PC-3 (cell line): ENCODE data around the gene SMYD3. TPM values are rescaled to one million over a fixed set of nuclear protein-coding genes. Genes with fewer than 3 reads are reported as not detected.

Experiments
- ATAC-seq: fragments of 200-7000 bp; cut with Tn5 transposase; 2 replicates; pipeline ENCODE4 v1.9.1; 2020; ENCODE audit warnings: mild to moderate bottlenecking, moderate library complexity
- BruUV-seq: library from RNA; stranded (reverse); fragments of 400-500 nt; replicated peaks from 2 replicates; lab custom pipeline; 2021; lab: Mats Ljungman, UMichigan
- CTCF ChIA-PET: fragments of 300-600 bp; sonication (Branson Sonifier 250); formaldehyde crosslinking; loops from one replicate; lab custom pipeline; 2022; ENCODE audit warnings: antibody characterized with exemption; lab: Charles Lee
- POLR2A ChIA-PET: fragments of 300-600 bp; sonication (Branson Sonifier 250); formaldehyde crosslinking; loops from one replicate; lab custom pipeline; 2022; ENCODE audit warnings: antibody characterized with exemption; ENCODE audit not compliant: unreplicated experiment; lab: Charles Lee
- DNase-seq: peaks from one replicate; pipeline ENCODE4 v3.0.0-alpha.2; 2015
- H2AFZ ChIP-seq: fragments of 300-600 bp; sonication (generic); 2 replicates; pipeline ENCODE4 v1.6.0; 2016; ENCODE audit warnings: antibody characterized with exemption, low read length
- H3F3A ChIP-seq: fragments of 300-600 bp; sonication (generic); one replicate; pipeline ENCODE4 v1.6.0; 2017; ENCODE audit warnings: antibody characterized with exemption, low read length, control low read depth, mild to moderate bottlenecking; ENCODE audit not compliant: unreplicated experiment
- H3K27ac ChIP-seq: fragments of 300-600 bp; sonication (generic); 2 replicates; pipeline ENCODE4 v1.5.1; 2016; ENCODE audit warnings: mild to moderate bottlenecking, low read length
- H3K27me3 ChIP-seq: fragments of 300-600 bp; sonication (generic); 2 replicates; pipeline ENCODE4 v1.6.1; 2016; ENCODE audit warnings: low read length, mixed read lengths
- H3K36me3 ChIP-seq: fragments of 300-600 bp; sonication (generic); 2 replicates; pipeline ENCODE4 v1.6.1; 2016; ENCODE audit warnings: low read depth, mixed run types, low read length, mixed read lengths
- H3K4me1 ChIP-seq: fragments of 300-600 bp; sonication (generic); 2 replicates; pipeline ENCODE4 v1.5.1; 2016; ENCODE audit warnings: low read length; ENCODE audit not compliant: insufficient read depth
- H3K4me2 ChIP-seq: fragments of 300-600 bp; sonication (generic); 2 replicates; pipeline ENCODE4 v1.6.0; 2016; ENCODE audit warnings: low read length
- H3K4me3 ChIP-seq: fragments of 300-600 bp; sonication (generic); 2 replicates; pipeline ENCODE4 v1.5.1; 2016; ENCODE audit warnings: mild to moderate bottlenecking, low read length, mixed read lengths
- H3K79me2 ChIP-seq: fragments of 300-600 bp; sonication (generic); 2 replicates; pipeline ENCODE4 v1.6.1; 2017; ENCODE audit warnings: low read length, mixed read lengths
- H3K9ac ChIP-seq: fragments of 300-600 bp; sonication (generic); 2 replicates; pipeline ENCODE4 v1.6.0; 2016; ENCODE audit warnings: mild to moderate bottlenecking, low read length
- H3K9me2 ChIP-seq: fragments of 300-600 bp; sonication (generic); replicated peaks from 2 replicates; pipeline ENCODE4 v1.6.1; 2016; ENCODE audit warnings: mixed run types, low read length, mixed read lengths
- H3K9me3 ChIP-seq: fragments of 300-600 bp; sonication (generic); 2 replicates; pipeline ENCODE4 v1.6.1; 2016; ENCODE audit warnings: low read length, mixed read lengths
- H4K20me1 ChIP-seq: fragments of 300-600 bp; sonication (generic); 2 replicates; pipeline ENCODE4 v1.6.1; 2016; ENCODE audit warnings: low read length, mixed read lengths
- EZH2 ChIP-seq: fragments of 300-600 bp; sonication (generic); IDR thresholded peaks from one replicate; pipeline ENCODE4 v1.6.1; 2017; ENCODE audit warnings: antibody characterized with exemption, mild to moderate bottlenecking, low read length; ENCODE audit not compliant: unreplicated experiment
- EZH2phosphoT487 ChIP-seq: fragments of 300-600 bp; sonication (generic); IDR thresholded peaks from 2 replicates; pipeline ENCODE4 v1.6.1; 2018; ENCODE audit warnings: mild to moderate bottlenecking, antibody characterized with exemption, low read length, borderline replicate concordance
- intact Hi-C: fragments of 100-400 bp; cut with micrococcal nuclease; formaldehyde crosslinking; loops from 2 replicates; pipeline ENCODE4 v1.9.0; 2023
- total RNA-seq: library from RNA; depleted of rRNA; stranded (reverse); fragments of >200 nt; gene quantifications from 2 replicates; pipeline ENCODE4 v1.2.3, GENCODE V29; 2014
- TF ChIP-seq, protein P1 (sequence below): fragments of 300-600 bp; sonication (generic); conservative IDR thresholded peaks from 2 replicates; pipeline ENCODE4 v1.5.1; 2017; ENCODE audit warnings: antibody characterized with exemption, low read depth, mild to moderate bottlenecking, low read length

SMYD3 gene
- total RNA-seq, 1 experiment from 2014 or later, result 33.0 TPM

DNA sequence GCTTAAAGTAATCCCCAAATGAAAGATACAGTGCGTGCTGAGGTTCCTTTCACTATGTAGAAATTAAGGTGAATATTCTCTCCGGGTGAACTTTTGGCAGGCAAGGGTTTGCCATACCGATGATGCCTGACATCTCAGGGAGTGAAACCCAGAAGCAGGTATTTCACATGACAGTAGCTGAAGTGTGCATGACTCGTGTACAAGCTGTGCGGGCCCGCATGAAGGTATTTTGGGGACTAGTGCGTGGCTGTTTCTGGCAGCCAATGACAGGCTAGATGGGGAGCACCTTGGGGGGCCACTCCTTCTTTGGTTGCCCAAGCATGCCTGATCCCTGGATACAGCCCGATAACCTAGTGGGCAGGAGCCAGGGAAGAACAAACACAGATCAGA is 569.0 kb downstream of the SMYD3 start:
- Histone ChIP-seq H3K9me3 (no peaks in the 10 kb centered on the region), H2AFZ (no peak overlapping the region), H3K9me2 (no peaks in the 10 kb centered on the region), H3K4me3 (no peak overlapping the region), H3F3A (no peaks in the 10 kb centered on the region), H3K36me3 (no peaks in the 10 kb centered on the region), H3K9ac (no peak overlapping the region), H3K27ac (no peak overlapping the region), H3K27me3 (no peaks in the 10 kb centered on the region), H3K4me2 (no peak overlapping the region), H4K20me1 (no peaks in the 10 kb centered on the region), H3K79me2 (no peaks in the 10 kb centered on the region), H3K4me1 (no peaks in the 10 kb centered on the region)
- CTCF ChIA-PET, result no interaction called here
- ATAC-seq, result no peak
- BruUV-seq, result no TSS peak
- TF ChIP-seq EZH2 (no peak), EZH2phosphoT487 (no peak)
- TF ChIP-seq, protein P1, sequence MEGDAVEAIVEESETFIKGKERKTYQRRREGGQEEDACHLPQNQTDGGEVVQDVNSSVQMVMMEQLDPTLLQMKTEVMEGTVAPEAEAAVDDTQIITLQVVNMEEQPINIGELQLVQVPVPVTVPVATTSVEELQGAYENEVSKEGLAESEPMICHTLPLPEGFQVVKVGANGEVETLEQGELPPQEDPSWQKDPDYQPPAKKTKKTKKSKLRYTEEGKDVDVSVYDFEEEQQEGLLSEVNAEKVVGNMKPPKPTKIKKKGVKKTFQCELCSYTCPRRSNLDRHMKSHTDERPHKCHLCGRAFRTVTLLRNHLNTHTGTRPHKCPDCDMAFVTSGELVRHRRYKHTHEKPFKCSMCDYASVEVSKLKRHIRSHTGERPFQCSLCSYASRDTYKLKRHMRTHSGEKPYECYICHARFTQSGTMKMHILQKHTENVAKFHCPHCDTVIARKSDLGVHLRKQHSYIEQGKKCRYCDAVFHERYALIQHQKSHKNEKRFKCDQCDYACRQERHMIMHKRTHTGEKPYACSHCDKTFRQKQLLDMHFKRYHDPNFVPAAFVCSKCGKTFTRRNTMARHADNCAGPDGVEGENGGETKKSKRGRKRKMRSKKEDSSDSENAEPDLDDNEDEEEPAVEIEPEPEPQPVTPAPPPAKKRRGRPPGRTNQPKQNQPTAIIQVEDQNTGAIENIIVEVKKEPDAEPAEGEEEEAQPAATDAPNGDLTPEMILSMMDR, result no peak
- DNase-seq, result no peak
- POLR2A ChIA-PET, result no interaction called here
- intact Hi-C loops, result no loop called here

GRCh38 chr1:245937316-245938045 is 569.6 kb downstream of the SMYD3 start:
- H3K4me1 ChIP-seq, result no peaks in the 10 kb centered on the region
- H3K4me2 ChIP-seq, result no peak overlapping the region
- no peak overlapping the region for H3K4me3 ChIP-seq
- BruUV-seq, result no TSS peak
- no peaks in the 10 kb centered on the region for H3K36me3 ChIP-seq
- no peak overlapping the region for H2AFZ ChIP-seq
- intact Hi-C loops, result no loop called here
- ATAC-seq (no peak), DNase-seq (no peak)
- H3K79me2 ChIP-seq, result no peaks in the 10 kb centered on the region
- H3K27me3 ChIP-seq, result no peaks in the 10 kb centered on the region
- no peaks in the 10 kb centered on the region for H3F3A ChIP-seq
- no peaks in the 10 kb centered on the region for H3K9me3 ChIP-seq
- H4K20me1 ChIP-seq, result no peaks in the 10 kb centered on the region
- ChIA-PET POLR2A (no interaction called here), CTCF (no interaction called here)
- TF ChIP-seq EZH2, result no peak
- TF ChIP-seq EZH2phosphoT487, result no peak
- TF ChIP-seq, protein P1, result no peak
- no peaks in the 10 kb centered on the region for H3K9me2 ChIP-seq
- H3K9ac ChIP-seq, result no peak overlapping the region
- H3K27ac ChIP-seq, result no peak overlapping the region

GRCh38 chr1:245934409-245934808 is 572.7 kb downstream of the SMYD3 start:
- ChIA-PET CTCF (no interaction called here), POLR2A (no interaction called here)

More at GRCh38 chr1:245934409-245934808, 572.7 kb downstream of the SMYD3 start:
- H3K27ac ChIP-seq, result no peak overlapping the region
- no peak for TF ChIP-seq EZH2phosphoT487
- no peak for TF ChIP-seq EZH2
- TF ChIP-seq, protein P1, result no peak
- H2AFZ ChIP-seq, result no peak overlapping the region
- H3K4me1 ChIP-seq, result no peaks in the 10 kb centered on the region
- H3K4me3 ChIP-seq, result no peak overlapping the region
- ATAC-seq (no peak), DNase-seq (no peak)
- H3F3A ChIP-seq, result no peaks in the 10 kb centered on the region
- H3K9me3 ChIP-seq, result no peaks in the 10 kb centered on the region
- no peak overlapping the region for H3K4me2 ChIP-seq
- H3K9ac ChIP-seq, result no peak overlapping the region
- H4K20me1 ChIP-seq, result no peaks in the 10 kb centered on the region
- no TSS peak for BruUV-seq
- no peaks in the 10 kb centered on the region for H3K27me3 ChIP-seq
- H3K36me3 ChIP-seq, result no peaks in the 10 kb centered on the region
- no peaks in the 10 kb centered on the region for H3K9me2 ChIP-seq
- intact Hi-C loops, result no loop called here
- no peaks in the 10 kb centered on the region for H3K79me2 ChIP-seq
